NCI-H146 treated with DMSO at 0.1 percent for 48 hours (cell line): ENCODE results near the gene ADGRG3.

Experiments used
- DNase-seq: peaks from one replicate; lab custom pipeline; 2025; ENCODE audit not compliant: unreplicated experiment; lab: John Stamatoyannopoulos, UW

The ADGRG3 gene

DNA sequence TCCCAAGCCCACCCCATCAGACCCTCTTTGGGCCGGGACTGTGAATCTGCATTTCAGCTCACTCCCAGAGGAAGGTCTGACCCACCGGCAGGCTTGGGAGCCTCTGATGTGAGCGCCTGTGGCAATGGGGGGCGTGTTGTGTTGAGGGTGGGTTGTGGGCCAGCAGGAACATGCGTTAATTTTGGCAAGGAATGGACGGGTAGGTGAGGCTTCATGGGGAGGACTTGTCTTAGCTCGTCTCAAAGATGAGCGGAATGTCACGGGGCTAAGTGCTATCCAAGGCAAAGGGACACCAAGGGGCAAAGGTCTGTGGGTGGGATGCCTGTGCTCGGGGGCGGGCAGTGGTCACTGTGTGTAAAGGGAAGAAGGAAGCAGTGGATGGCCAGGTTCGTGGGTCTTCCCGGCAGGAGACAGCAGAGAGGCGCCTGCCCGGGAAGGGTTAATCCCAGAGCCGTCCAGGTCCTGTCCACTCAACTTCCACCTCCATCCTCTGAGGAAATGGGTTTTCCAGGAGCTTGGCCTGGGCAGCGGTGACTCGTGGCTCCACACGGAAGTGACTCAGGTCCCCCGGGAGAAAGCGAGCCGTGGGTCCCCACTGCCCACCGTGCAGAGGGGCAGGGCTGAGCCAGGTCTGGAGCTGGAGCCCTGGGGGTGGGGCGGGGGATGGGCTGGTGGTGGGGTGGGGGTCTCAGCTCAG, 22.3 kb upstream of the ADGRG3 start:
- no peak for DNase-seq

DNA sequence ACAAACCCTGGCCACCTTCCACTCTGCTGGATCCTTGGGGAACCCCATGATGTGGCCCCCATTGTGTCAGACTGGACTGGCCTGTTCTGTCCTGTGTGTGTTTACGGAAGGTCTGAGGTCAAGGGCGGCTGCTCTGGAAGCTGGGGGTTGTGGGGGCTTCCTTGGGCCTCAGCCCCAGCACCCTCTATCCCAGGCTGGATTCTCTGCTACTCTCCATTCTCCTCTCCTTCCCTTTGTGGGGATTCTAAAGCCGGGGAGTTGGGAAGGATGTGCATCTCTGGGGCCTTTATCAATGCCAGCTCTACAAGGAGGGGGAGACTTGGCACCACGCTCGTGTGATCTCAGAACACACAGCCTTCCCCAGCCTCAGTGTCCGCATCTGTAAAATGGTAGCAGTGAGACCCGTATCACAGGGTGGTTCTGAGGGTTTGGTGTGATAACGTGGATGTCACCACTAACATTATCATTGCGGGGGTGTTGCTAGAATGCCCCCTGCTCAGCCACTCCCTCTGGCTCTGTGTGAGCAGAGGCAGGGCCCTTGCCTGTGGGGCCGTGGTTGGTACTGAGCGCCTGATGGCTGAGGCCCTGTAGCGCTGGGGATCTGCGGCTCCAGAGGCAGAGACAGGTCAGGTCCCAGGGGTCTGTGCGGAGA, 21.6 kb upstream of the ADGRG3 start:
- no peak for DNase-seq

- DNase-seq, result no peak
Observed at GRCh38 chr16:57647136-57647875, 20.8 kb upstream of the ADGRG3 start.

DNA sequence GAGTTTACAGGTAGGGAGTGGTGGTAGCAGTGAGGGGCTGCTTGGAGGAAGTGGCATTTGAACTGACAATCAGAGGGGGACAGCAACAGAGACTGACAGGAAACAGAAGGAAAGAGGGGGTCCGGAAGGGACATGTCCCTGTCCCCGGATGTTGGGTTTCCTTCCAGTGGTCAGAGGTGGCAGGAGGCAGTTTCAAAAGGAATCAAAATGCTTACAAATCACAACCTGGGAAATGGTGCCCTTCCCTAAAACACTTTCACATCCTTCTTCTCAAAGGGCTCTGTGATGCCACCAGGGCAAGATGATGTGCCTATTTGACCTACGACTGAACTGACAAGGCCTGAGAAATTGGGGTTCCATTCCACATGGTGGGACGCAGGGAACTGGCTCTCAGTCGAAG, 20.0 kb upstream of the ADGRG3 start:
- DNase-seq, result no peak

GRCh38 chr16:57648581-57649442, 19.3 kb upstream of the ADGRG3 start:
- DNase-seq, result peak; percentile 29

DNA sequence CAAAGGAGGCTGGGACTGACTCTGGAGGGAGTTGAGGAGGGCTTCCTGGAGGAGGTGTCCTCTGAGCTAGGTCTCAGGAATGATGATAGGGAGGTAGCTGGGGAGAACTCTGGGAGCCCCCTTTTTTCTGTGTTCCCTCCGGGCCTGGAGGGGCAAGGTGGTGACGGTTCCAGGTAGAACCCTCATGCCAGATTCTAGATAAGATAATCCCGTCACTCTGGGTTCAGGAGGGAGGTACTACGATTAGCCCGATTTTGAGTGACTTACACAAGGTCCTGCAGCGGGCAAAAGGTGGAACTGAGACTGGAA, 18.7 kb upstream of the ADGRG3 start:
- DNase-seq, result no peak

DNA sequence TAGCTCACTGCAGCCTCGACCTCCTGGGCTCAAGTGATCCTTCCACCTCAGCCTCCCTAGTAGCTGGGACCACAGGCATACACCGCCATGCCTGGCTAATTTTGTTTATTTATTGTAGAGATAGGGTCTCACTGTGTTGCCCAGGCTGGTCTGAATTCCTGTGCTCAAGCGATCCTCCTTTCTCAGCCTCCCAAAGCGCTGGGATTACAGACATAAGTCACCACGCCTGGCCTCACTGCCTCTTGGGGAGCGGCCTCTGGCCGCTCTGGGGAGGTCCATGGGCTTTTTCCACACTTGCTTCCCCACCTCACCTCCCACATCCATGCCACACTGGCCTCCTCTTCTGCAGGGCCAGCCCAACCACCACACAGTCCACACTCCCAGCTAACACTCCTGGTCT, 18.3 kb upstream of the ADGRG3 start:
- DNase-seq, result no peak

GRCh38 chr16:57651344-57652333, 16.5 kb upstream of the ADGRG3 start:
- no peak for DNase-seq

DNA sequence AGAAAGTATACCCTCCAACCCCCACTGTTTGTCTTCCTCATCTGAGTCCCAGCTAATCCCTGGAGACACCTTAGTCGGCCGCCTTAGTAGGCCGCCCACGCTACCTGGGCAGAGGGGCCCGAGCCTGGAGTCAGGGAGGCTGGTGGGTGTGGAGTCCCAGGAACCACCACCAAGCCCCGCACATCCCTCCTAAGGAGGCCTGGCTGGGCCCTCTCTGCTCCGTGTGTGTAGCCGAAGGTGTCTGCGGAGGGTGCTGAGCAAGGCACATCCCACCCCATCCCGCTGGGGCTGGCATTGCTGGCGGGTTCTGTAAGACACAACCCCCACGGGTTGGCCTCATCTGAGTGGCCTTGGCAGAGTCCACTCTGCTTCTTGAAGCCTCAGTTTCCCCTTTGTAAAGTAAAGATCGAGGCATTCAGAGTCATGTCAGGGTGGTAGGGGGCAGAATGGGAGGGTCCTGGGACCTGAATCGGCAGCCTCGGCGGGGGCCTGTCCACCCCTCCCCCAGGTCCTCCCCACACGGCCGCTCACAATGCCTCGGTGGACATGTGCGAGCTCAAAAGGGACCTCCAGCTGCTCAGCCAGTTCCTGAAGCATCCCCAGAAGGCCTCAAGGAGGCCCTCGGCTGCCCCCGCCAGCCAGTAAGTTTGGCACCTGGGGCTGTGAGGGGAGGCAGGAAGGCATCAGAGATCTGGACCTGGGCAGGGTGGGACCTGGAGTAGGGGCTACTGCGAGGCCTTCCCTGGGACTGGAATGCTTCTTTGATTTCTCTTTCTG, 15.2 kb upstream of the ADGRG3 start:
- DNase-seq, result no peak

- DNase-seq, result no peak
Observed at GRCh38 chr16:57653936-57654335, 14.2 kb upstream of the ADGRG3 start.

- DNase-seq, result no peak
Observed at GRCh38 chr16:57656342-57656955, 11.7 kb upstream of the ADGRG3 start.

DNA sequence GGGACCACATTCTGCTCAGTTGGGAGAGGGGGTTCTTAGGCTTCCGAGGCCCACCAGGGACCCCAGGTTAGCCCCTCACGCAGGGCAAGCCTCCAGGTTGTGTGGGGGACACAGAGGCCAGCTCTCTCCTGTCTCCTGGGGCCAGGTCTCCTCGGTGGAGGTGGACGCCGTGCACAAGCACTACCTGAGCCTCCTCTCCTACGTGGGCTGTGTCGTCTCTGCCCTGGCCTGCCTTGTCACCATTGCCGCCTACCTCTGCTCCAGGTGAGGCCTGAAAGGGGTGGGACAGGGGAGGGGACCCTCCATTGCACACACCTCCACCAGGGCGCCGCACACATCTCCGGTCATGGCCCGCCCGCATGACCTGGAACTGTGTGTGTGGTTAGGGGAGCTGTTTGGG, 10.9 kb upstream of the ADGRG3 start:
- no peak for DNase-seq

DNA sequence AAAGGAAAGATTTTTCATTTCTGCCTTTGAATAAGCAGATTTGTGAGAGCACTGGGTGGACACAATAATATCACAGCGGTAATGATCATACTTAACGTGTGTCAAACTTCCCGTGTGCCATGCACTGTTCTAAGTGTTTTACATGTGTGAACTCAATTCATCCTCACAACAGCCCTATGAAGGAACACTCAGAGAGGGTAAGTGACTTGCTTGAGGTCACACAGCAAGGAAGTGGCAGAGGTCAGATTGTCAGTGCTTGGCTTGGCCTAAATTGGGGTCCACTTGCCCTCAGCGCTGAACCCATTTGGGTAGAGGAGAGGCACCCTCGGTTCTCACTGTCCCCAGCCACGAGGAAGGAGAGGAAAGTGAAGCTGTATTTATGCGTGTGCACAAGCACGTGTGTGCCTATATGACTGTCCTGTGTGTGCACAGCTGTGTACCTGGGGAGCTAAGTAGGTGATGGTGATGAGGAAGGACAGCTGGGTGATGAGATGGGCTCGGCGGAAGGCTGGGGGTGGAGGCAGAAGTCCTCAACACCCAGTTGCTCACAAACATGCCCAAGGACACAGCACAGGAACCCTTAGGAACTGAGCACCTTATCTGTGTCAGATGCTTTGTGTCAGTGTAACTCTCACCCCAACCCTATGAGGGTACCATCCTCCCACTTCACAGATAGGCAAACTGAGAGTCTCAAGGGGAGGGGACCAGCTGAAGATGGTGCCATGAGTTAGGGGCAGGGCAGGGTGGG, 9.8 kb upstream of the ADGRG3 start:
- no peak for DNase-seq

GRCh38 chr16:57658878-57659674, 9.0 kb upstream of the ADGRG3 start:
- no peak for DNase-seq

GRCh38 chr16:57660715-57661463, 7.2 kb upstream of the ADGRG3 start:
- DNase-seq, result no peak

DNA sequence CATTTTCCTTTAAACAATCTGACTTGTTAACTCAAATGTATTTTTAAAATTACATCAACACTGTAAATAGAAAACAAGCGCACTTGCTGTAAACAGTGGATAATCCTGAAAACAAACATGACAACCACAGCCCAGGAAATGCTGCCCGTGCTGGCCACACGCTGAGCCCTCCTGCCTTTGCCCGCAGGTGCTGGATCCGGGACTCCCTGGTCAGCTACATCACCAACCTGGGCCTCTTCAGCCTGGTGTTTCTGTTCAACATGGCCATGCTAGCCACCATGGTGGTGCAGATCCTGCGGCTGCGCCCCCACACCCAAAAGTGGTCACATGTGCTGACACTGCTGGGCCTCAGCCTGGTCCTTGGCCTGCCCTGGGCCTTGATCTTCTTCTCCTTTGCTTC, 6.6 kb upstream of the ADGRG3 start:
- DNase-seq, result no peak
